ENCODE measurements around the gene TSPAN18. TPM values are rescaled to one million over a fixed set of nuclear protein-coding genes. Genes with fewer than 3 reads are reported as not detected.
A peak's percentile ranks its signal among the peaks of the same experiment; 100 is the strongest.

Gene TSPAN18
- total and polyA plus RNA-seq, 2 donors = 32.2 to 36.9 TPM

DNA sequence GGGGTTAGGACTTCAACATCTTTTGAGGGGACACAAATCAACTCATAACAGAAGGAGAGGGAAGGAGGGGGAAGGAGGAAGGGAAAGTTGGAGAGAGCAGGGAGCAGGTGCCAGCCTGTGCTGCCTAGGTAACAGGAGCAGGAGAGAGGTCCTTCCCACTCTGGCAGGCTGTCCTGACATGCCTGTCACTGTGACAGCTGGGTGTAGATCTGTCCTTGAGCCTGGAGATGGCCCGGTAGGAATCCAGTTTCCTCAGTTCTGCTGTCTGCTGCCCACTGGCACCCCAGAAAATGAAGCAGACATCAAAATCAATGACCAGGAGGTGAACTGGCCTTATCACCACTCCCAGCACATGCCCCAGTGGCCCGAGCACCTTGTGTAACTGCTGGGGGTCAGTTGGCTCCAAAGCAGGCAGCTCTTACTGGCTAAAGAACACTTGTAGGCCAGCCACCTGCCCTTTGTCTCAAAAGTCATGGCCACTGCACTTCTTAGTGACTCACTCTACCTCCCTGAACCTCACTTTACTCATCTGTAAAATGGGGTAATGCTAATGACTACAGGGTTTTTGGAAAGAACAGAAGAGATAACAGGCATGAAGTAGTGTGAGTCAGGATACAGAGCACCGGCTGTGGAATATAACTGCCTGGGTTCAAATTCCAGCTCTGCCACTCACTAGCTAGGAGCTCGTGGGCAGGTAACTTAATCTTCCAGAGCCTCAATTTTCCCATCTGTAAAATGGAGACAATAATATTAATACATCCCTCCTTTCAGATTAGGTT, 8.0 kb upstream of the TSPAN18 start:
- Histone ChIP-seq H3K36me3 (ENCODE audit: insufficient read depth) (no peaks in the 10 kb centered on the region), H3K27ac (ENCODE audit: low read depth) (no peak overlapping the region), H3K4me1 (ENCODE audit: insufficient read depth) (no peaks in the 10 kb centered on the region), H3K4me3 (ENCODE audit: low read depth, low read length) (no peak overlapping the region)
- no peak for DNase-seq (ENCODE audit: extremely low spot score)
- WGBS = 88% methylated on average over 4 of the region's 4 CpGs

DNA sequence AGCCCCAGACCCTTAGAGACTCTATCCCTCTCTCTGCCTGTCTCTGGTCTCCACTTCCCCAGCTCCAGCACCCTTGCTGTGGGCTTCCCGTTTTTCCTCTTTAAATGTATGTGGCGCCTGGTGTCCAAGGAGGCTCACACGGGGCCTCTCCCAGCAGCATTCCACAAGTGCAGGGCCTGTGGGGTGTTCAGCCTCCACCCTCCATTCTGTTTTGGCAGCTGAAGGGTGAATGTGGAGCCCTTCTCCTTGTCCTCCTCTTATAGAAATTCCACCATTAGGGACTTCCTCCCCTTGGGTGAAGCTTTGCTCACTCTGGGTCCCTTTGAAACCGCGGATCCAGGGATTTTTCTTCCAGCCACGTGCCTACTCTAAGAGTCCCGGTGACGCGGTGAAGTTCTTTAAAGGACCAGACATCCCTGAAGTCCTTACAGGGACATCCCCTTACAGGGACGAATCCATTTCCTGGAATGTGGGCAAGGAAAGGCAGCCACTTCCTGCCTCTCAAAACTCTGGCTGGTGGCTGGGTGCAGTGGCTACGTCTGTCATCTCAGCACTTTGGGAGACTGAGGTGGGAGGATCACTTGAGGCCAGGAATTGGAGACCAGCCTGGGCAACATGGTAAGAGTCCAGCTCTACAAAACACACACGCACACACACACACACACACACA, 1.6 kb upstream of the TSPAN18 start:
- no peak for DNase-seq (ENCODE audit: extremely low spot score)
- Histone ChIP-seq H3K27ac (ENCODE audit: low read depth) (no peak overlapping the region), H3K36me3 (ENCODE audit: insufficient read depth) (no peaks in the 10 kb centered on the region), H3K4me1 (ENCODE audit: insufficient read depth) (no peaks in the 10 kb centered on the region), H3K4me3 (ENCODE audit: low read depth, low read length) (no peak overlapping the region)
- 61% methylated on average over 12 of the region's 12 CpGs for WGBS

DNA sequence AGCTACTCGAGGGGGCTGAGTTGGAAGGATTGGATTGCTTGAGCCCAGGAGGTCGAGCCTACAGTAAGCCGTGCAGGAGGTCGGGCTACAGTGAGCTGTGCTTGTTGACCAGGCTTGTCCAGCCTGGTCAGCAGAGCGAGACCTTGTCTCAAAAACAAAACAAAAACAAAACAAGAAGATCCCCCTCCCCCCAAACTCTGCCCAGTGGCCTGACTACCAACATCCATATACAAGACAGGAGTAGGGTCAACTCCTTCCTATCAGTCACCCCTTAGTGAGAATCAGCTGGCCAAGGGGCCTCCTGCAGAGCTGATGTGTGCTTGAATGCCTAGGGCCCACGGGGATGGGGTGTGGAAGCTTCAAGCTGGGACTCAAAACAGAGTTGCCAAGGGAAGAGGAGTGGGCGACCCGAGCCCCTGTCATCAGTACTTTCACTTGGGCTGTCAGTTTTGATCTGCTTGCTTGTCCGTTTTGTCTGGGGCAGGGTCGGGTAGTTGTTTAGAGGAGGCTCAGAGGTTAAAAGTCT, 942 bp upstream of the TSPAN18 start:
- WGBS = 69% methylated on average over 10 of the region's 10 CpGs
- Histone ChIP-seq H3K27ac (ENCODE audit: low read depth) (no peak overlapping the region), H3K4me1 (ENCODE audit: insufficient read depth) (no peaks in the 10 kb centered on the region)

DNA sequence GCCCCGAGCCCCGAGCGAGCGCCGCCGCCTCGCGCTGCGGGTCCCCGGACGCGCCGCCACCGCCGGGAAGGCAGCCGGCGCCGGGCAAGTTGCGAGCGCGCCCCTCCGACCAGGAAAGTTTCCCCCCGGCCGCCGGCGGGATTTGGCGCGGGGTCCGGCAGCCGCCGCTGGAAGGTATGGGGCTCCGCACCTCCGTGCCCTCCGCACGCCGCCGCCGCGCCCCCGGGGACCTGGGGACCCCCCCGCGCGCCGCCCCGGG, 281 bp downstream of the TSPAN18 start:
- WGBS = under 1% methylated on average over 45 of the region's 45 CpGs
- no peak for DNase-seq (ENCODE audit: extremely low spot score)
- Histone ChIP-seq H3K4me3 (ENCODE audit: low read depth, low read length) (peak overlapping the region; percentile 75), H3K36me3 (ENCODE audit: insufficient read depth) (no peaks in the 10 kb centered on the region), H3K4me1 (ENCODE audit: insufficient read depth) (no peaks in the 10 kb centered on the region), H3K27ac (ENCODE audit: low read depth) (peak overlapping the region; percentile 11)

More for the DNA sequence above, 942 bp upstream of the TSPAN18 start:
- no peak for DNase-seq (ENCODE audit: extremely low spot score)
- H3K4me3 ChIP-seq (ENCODE audit: low read depth, low read length) = no peak overlapping the region
- H3K36me3 ChIP-seq (ENCODE audit: insufficient read depth) = no peaks in the 10 kb centered on the region

DNA sequence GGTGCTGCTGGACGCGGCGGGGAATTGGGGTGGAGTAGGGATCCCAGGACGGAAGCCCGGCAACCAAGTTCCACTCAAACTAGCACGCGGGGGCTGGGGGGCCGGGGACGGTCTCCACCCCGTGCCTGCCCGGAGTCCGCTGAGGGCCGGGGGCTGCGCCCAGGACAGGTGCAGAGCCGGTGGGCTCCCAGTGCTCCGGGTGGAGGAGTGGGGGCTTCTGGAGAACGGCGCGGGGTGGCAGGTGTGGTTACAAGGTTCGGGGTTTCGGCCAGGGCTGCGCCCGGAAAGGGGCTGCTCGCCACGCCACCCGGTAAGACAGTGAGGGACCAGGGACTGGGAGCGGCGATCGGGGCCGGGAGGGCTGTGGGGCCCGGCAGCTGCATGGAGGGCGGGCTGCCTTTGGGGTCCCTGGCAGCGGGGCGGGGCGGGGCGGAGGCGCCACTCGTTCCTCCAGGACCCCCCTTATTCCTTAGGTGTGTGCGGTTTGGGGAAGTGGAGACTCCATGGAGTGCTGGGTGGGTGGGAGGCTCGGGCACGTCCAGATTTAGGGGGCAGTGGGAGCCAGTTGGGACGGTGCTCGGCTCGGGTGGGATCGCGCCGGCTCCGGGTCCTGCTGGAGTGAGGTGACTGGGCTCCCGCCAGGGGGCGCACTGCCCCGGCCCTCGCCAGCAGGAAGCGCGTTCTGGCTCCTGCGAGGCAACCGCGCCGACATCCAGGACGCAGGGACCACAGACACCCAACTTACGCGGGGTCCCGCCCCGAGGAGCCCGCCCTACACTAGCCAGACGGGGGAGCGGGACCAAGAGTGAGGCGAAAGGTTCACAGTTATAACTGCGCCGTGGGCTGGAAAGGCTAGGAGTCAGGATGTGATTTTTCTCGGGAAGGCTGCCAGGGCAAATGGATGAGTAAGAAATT, 868 bp downstream of the TSPAN18 start:
- Histone ChIP-seq H3K36me3 (ENCODE audit: insufficient read depth) (no peaks in the 10 kb centered on the region), H3K4me3 (ENCODE audit: low read depth, low read length) (peak overlapping the region; percentile 75), H3K4me1 (ENCODE audit: insufficient read depth) (no peaks in the 10 kb centered on the region), H3K27ac (ENCODE audit: low read depth) (peak overlapping the region; percentile 27)
- WGBS = under 1% methylated on average over 70 of the region's 70 CpGs
- no peak for DNase-seq (ENCODE audit: extremely low spot score)

DNA sequence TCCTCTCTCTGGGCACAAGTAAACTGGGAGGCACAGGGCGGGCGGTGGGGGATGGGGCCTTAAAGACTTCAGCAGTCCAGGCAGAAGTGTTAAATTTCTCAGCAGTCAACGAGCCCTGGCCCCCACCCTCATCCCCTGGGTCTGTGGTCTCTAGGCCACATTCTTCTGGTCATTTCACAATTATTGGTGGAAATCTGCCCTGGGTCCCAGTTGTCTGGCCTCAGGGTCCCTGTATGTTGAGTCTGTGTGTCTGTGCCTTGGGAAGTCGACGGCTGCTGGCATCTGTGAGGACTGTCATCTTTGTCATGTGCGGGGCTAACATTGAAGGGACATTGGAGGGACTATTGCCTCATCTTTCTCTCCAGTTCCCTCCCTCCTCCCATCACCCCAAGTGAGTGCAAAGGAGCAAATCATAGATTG, 1.7 kb downstream of the TSPAN18 start:
- no peaks in the 10 kb centered on the region for H3K4me1 ChIP-seq (ENCODE audit: insufficient read depth)
- no peak for DNase-seq (ENCODE audit: extremely low spot score)
- H3K27ac ChIP-seq (ENCODE audit: low read depth) = no peak overlapping the region

DNA sequence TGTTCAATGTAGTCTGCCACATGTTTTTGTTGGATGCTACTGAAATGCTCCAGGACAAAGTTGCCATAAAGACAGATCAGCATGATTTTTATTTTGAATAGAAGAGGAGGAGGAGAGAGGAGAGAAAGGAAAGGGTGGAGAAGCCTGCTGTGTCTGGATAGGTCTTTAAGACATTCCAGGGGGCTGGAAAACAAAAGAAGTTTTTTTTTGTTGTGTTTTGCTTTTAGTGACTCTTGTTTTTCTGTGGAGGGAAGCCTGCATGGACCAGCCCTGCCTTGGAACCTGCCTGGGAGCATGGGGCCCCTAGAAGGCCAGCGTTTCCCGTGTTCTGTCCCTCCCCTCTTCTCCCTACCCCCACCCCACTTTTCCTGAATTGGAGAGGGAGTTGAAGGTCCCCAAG, 2.3 kb downstream of the TSPAN18 start:
- Histone ChIP-seq H3K4me1 (ENCODE audit: insufficient read depth) (no peaks in the 10 kb centered on the region), H3K4me3 (ENCODE audit: low read depth, low read length) (no peak overlapping the region), H3K36me3 (ENCODE audit: insufficient read depth) (no peaks in the 10 kb centered on the region), H3K27ac (ENCODE audit: low read depth) (no peak overlapping the region)
- no peak for DNase-seq (ENCODE audit: extremely low spot score)
- 44% methylated on average over 2 of the region's 2 CpGs for WGBS

More for the DNA sequence above, 1.7 kb downstream of the TSPAN18 start:
- Histone ChIP-seq H3K4me3 (ENCODE audit: low read depth, low read length) (no peak overlapping the region), H3K36me3 (ENCODE audit: insufficient read depth) (no peaks in the 10 kb centered on the region)
- 51% methylated on average over 6 of the region's 6 CpGs for WGBS

DNA sequence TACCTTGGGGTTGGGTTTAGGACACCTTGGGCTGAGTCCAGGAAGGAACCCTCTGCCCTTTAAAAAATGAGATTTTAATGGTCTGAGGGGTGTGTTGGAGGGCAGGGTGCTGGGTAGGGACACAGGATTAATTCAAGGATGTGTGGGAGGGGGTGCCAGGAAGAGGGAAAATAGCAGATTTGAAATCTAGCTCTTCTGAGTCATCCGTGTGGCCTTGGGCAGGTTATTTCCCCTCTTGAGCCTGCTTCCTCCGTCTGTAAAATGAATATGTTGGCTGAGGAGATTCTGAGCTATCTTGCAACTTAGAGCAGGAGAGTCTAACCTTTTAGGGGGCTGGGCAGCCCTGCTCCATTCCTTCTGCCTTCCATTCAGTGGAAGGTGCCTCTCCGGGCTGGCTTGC, 3.0 kb downstream of the TSPAN18 start:
- H3K4me1 ChIP-seq (ENCODE audit: insufficient read depth) = no peaks in the 10 kb centered on the region
- H3K27ac ChIP-seq (ENCODE audit: low read depth) = no peak overlapping the region
- 55% methylated on average over 3 of the region's 3 CpGs for whole genome bisulfite sequencing
- H3K36me3 ChIP-seq (ENCODE audit: insufficient read depth) = no peaks in the 10 kb centered on the region
- H3K4me3 ChIP-seq (ENCODE audit: low read depth, low read length) = no peak overlapping the region
- DNase-seq (ENCODE audit: extremely low spot score) = no peak

DNA sequence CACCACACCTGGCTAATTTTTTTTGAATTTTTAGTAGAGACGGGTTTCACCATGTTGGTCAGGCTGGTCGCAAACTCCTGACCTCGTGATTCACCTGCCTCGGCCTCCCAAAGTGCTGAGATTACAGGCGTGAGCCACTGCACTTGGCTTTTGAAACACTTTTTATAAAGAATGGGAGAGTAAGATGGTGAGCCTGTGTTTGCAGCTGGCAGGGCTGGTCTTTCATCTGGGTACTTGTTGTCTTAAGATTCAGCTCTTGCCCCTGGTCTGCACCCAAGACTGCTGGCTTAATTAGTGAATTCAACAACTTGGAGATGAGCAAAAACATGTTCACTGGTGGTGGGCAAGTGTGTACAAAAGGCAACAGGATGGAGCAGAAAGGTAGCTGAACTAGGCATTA, 4.0 kb downstream of the TSPAN18 start:
- no peak for DNase-seq (ENCODE audit: extremely low spot score)
- no peaks in the 10 kb centered on the region for H3K36me3 ChIP-seq (ENCODE audit: insufficient read depth)
- WGBS = 80% methylated on average over 5 of the region's 5 CpGs
- no peak overlapping the region for H3K4me3 ChIP-seq (ENCODE audit: low read depth, low read length)
- H3K27ac ChIP-seq (ENCODE audit: low read depth) = no peak overlapping the region
- H3K4me1 ChIP-seq (ENCODE audit: insufficient read depth) = no peaks in the 10 kb centered on the region

DNA sequence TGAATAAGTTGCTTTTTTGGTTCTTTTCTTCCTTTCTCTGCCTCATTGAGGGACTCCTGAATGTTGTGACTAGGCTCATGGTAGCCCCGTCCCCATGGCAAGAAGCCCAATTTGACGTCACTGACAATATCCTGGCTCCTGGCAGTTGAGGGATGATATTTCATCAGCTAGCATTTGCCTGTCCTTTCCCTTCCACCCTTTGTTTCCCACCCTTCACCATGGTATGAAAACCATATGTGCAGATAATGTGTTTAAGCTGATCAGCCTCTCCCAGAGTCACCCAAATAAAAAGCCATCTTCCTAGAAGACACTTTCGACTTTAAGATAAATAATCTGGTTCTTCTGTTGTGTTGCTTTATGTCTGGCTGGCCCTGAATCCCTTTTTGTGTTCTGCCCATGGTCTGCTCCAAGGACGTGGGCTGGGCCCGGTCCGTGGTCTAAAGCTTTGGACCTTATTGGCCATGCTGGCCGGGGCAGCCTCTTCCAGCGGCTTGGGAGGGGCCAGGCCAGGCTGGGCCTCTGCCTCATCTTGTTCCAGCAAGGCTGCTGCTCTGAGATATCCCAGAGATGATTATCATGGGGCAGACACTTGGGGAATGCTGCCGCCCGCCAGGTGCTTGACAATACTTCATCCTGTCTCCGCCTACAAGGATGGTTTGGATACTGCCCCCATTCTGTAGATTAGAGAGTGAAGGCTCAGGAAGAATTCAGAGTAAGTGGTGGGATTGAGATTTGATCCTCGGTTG, 5.1 kb downstream of the TSPAN18 start:
- Histone ChIP-seq H3K27ac (ENCODE audit: low read depth) (no peak overlapping the region), H3K36me3 (ENCODE audit: insufficient read depth) (no peaks in the 10 kb centered on the region), H3K4me1 (ENCODE audit: insufficient read depth) (no peaks in the 10 kb centered on the region), H3K4me3 (ENCODE audit: low read depth, low read length) (no peak overlapping the region)
- no peak for DNase-seq (ENCODE audit: extremely low spot score)
- 26% methylated on average over 12 of the region's 12 CpGs for WGBS

DNA sequence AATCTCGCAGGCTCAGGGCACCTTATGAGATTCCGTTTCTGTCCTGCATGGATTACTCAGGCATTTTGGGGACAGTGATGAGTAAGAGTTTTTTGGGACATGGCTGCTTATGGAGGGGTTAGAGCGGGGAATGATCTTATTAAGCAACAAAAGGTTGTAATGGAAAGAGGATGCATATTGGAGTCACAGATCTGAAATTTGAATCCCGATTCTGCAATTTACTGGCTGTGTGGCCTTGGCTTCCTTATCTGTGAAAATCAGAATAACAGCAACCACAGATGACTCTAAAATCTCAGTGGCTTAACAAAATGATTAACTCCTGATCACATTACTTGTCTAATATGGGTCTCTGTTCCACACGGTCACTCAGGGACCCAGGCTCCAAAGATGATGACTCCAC, 5.8 kb downstream of the TSPAN18 start:
- no peak for DNase-seq (ENCODE audit: extremely low spot score)

DNA sequence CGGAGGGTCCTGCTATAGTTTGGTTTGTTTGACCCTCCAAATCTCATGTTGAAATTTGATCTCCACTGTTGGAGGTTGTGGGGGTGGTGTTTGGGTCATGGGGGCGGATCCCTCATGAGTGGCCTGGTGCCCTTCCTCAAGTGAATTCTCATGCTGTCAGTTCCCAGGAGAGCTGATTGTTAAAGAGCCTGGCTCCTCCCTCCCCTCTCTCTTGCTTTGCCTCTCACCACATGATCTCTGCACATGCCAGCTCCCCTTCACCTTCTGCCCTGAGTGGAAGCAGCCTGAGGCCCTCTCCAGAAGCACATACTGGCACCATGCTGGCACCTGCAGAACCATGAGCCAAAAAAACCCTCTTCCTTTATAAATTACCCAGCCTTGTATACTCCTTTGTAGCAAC, 7.1 kb downstream of the TSPAN18 start:
- Histone ChIP-seq H3K27ac (ENCODE audit: low read depth) (no peak overlapping the region), H3K4me3 (ENCODE audit: low read depth, low read length) (no peak overlapping the region), H3K36me3 (ENCODE audit: insufficient read depth) (no peaks in the 10 kb centered on the region), H3K4me1 (ENCODE audit: insufficient read depth) (no peaks in the 10 kb centered on the region)
- 86% methylated on average over 2 of the region's 2 CpGs for WGBS
- no peak for DNase-seq (ENCODE audit: extremely low spot score)

More for the DNA sequence above, 5.8 kb downstream of the TSPAN18 start:
- Histone ChIP-seq H3K4me1 (ENCODE audit: insufficient read depth) (no peaks in the 10 kb centered on the region), H3K4me3 (ENCODE audit: low read depth, low read length) (no peak overlapping the region), H3K36me3 (ENCODE audit: insufficient read depth) (no peaks in the 10 kb centered on the region), H3K27ac (ENCODE audit: low read depth) (no peak overlapping the region)
- 83% methylated on average over 5 of the region's 5 CpGs for WGBS

DNA sequence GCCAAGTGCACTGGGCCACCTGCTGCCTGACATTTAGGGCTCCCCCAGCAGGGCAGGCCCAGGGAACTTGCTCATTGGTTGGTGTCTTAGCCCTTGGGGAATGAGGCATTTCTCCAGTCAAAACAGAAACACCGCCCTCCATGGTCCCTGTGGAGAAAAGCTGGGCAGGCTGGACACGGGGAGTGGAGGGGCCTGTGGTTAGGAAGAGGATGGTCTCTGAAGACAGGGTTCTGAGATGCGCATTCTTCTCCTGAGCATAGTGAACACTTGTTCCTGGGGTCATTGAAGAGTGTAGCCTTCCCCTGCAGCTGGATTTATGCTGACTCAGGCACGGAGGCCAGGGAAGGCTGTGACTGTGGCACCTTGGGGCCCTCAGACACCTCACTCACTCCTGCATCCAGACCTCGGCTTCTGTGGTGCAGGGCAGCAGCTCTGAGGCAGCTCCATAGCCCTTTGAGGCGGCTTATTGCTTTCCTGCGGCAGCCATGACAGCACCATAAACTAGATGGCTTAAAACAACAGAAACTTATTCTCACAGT, 8.2 kb downstream of the TSPAN18 start:
- no peak overlapping the region for H3K27ac ChIP-seq (ENCODE audit: low read depth)
- H3K4me3 ChIP-seq (ENCODE audit: low read depth, low read length) = no peak overlapping the region
- WGBS = 64% methylated on average over 7 of the region's 7 CpGs
- DNase-seq (ENCODE audit: extremely low spot score) = no peak
- H3K36me3 ChIP-seq (ENCODE audit: insufficient read depth) = no peaks in the 10 kb centered on the region
- no peaks in the 10 kb centered on the region for H3K4me1 ChIP-seq (ENCODE audit: insufficient read depth)
